BE2C (cell line): ENCODE results near the gene OMG.

Experiments
- DNase-seq: peaks from one replicate; pipeline ENCODE4 v3.0.0-alpha.2; 2020
- H3K27me3 ChIP-seq: fragments of 250-450 bp; sonication (Bioruptor Pico); 2 replicates; pipeline ENCODE4 v1.5.1; 2020; ENCODE audit warnings: mild to moderate bottlenecking
- H3K36me3 ChIP-seq: fragments of 250-450 bp; sonication (Bioruptor Pico); 2 replicates; pipeline ENCODE4 v1.5.1; 2020; ENCODE audit warnings: mild to moderate bottlenecking
- H3K4me1 ChIP-seq: fragments of 250-450 bp; sonication (Bioruptor Pico); 2 replicates; pipeline ENCODE4 v1.5.1; 2020
- H3K4me3 ChIP-seq: 2 replicates; pipeline ENCODE4 v1.5.1; 2011; ENCODE audit warnings: low read depth, low read length
- H3K9me3 ChIP-seq: fragments of 250-450 bp; sonication (Bioruptor Pico); 2 replicates; pipeline ENCODE4 v1.5.1; 2020
- TF ChIP-seq, protein P1 (sequence below): IDR thresholded peaks from 2 replicates; pipeline ENCODE4 v1.5.1; 2012; ENCODE audit warnings: mild to moderate bottlenecking, low read depth, low read length

Gene OMG

GRCh38 chr17:31286587-31286986 lies 10.5 kb downstream of the OMG start:
- H3K4me3 ChIP-seq, result no peak overlapping the region
- TF ChIP-seq, protein P1, sequence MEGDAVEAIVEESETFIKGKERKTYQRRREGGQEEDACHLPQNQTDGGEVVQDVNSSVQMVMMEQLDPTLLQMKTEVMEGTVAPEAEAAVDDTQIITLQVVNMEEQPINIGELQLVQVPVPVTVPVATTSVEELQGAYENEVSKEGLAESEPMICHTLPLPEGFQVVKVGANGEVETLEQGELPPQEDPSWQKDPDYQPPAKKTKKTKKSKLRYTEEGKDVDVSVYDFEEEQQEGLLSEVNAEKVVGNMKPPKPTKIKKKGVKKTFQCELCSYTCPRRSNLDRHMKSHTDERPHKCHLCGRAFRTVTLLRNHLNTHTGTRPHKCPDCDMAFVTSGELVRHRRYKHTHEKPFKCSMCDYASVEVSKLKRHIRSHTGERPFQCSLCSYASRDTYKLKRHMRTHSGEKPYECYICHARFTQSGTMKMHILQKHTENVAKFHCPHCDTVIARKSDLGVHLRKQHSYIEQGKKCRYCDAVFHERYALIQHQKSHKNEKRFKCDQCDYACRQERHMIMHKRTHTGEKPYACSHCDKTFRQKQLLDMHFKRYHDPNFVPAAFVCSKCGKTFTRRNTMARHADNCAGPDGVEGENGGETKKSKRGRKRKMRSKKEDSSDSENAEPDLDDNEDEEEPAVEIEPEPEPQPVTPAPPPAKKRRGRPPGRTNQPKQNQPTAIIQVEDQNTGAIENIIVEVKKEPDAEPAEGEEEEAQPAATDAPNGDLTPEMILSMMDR, result no peak
- no peak for DNase-seq
- no peaks in the 10 kb centered on the region for H3K27me3 ChIP-seq
- no peaks in the 10 kb centered on the region for H3K9me3 ChIP-seq
- no peaks in the 10 kb centered on the region for H3K4me1 ChIP-seq
- no peaks in the 10 kb centered on the region for H3K36me3 ChIP-seq

GRCh38 chr17:31283841-31284240 lies 13.2 kb downstream of the OMG start:
- TF ChIP-seq, protein P1, result no peak
- Histone ChIP-seq H3K27me3 (no peaks in the 10 kb centered on the region), H3K36me3 (no peaks in the 10 kb centered on the region), H3K4me3 (no peak overlapping the region), H3K4me1 (no peaks in the 10 kb centered on the region), H3K9me3 (no peaks in the 10 kb centered on the region)
- no peak for DNase-seq

DNA sequence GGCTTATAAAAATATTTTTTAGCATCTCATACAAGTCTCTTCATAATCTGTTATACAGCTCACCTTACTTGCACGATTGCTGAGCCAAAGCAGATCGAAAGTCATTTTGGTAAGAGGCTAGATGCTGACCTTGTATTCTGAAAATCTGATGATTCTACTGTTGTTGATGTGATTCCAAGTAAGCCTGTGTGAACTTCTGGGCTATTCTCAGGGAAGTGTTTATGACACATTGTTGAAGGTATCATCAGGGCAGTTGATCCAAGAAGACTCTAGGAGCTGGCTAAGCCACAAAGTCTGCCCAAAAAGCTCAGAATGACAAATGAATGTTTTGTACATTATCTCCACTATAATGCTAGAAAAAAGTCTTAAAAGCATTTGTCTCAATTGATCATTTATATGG lies 16.0 kb downstream of the OMG start:
- Histone ChIP-seq H3K4me3 (no peak overlapping the region), H3K27me3 (no peaks in the 10 kb centered on the region), H3K9me3 (no peaks in the 10 kb centered on the region), H3K4me1 (no peaks in the 10 kb centered on the region), H3K36me3 (no peaks in the 10 kb centered on the region)
- TF ChIP-seq, protein P1, result no peak
- no peak for DNase-seq

DNA sequence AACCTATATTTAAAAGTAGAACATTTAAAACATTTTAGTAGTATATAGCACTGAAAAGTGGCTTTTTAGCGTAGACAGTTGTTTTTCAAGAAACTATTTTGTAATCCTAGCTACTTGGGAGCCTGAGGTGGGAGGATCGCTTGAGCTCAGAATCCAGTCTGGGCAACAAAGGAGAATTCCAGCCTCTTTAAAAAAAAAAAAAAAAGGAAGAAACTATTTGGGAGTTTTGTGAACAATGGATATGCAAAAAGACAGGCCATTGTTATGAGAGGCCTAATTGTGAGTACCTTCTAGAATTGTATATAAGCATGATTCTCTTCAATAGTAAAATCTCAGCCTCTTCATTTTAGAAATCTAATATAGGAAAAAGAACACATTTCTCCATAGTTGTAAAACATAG lies 17.6 kb downstream of the OMG start:
- DNase-seq, result no peak
- TF ChIP-seq, protein P1, result no peak
- Histone ChIP-seq H3K4me3 (no peak overlapping the region), H3K27me3 (no peaks in the 10 kb centered on the region), H3K4me1 (no peaks in the 10 kb centered on the region), H3K9me3 (no peaks in the 10 kb centered on the region), H3K36me3 (no peaks in the 10 kb centered on the region)

DNA sequence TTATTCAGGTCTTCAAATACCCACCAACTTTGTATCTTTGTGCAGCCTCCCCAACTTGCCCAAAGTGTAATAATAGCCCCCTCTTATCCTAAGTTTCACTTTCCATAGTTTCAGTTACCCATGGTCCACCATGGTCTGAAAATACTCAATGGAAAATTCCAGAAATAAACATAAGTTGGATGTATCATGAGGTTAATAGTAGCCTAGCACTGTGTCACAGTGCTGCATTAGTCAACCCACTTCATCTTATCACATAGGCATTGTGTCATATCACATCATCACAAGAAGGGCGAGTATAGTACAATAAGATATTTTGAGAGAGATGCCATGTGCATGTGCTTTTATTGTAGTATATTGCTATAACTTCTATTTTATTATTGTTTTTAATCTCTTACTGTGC lies 21.9 kb downstream of the OMG start:
- TF ChIP-seq, protein P1, result no peak
- no peaks in the 10 kb centered on the region for H3K9me3 ChIP-seq
- no peaks in the 10 kb centered on the region for H3K36me3 ChIP-seq
- H3K4me1 ChIP-seq, result no peaks in the 10 kb centered on the region
- DNase-seq, result no peak
- H3K27me3 ChIP-seq, result no peaks in the 10 kb centered on the region
- no peak overlapping the region for H3K4me3 ChIP-seq

GRCh38 chr17:31274252-31274651 lies 22.8 kb downstream of the OMG start:
- no peaks in the 10 kb centered on the region for H3K27me3 ChIP-seq
- H3K9me3 ChIP-seq, result no peaks in the 10 kb centered on the region
- H3K36me3 ChIP-seq, result no peaks in the 10 kb centered on the region
- TF ChIP-seq, protein P1, result no peak
- no peaks in the 10 kb centered on the region for H3K4me1 ChIP-seq
- DNase-seq, result no peak
- no peak overlapping the region for H3K4me3 ChIP-seq
